Measurements from ENCODE around the gene PSMD5.

PSMD5 gene

DNA sequence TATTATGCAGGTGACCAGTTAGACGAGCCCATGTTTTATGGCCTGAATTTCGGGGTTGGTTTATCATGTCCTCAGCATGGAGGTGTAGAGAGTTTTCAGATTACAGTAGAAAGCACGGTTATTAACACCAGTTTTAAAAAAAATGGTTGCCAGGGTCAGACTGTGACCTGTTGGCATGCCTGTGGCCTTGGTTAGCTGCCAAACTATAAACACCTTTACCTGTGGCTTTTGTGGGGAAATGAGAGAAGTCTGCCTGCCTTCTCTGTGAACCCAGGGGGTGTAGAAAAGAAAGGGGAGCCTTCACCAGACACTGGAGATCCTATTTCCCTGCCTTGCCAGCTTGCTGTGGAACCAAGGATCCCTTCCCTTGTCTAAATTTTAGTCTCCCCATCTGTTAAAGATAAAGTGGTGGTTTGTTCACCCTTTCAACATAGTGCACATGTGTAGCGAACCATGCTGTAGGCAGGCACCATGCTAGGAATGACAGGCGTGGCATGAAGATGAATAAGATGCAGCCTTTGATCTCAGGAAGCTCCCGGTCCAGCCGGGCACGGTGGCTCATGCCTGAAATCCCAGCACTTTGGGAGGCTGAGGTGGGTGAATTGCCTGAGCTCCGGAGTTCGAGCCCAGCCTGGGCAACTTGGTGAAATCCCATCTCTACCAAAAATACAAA, 40.3 kb upstream of the PSMD5 start (continued):
- TF ChIP-seq, protein P1, sequence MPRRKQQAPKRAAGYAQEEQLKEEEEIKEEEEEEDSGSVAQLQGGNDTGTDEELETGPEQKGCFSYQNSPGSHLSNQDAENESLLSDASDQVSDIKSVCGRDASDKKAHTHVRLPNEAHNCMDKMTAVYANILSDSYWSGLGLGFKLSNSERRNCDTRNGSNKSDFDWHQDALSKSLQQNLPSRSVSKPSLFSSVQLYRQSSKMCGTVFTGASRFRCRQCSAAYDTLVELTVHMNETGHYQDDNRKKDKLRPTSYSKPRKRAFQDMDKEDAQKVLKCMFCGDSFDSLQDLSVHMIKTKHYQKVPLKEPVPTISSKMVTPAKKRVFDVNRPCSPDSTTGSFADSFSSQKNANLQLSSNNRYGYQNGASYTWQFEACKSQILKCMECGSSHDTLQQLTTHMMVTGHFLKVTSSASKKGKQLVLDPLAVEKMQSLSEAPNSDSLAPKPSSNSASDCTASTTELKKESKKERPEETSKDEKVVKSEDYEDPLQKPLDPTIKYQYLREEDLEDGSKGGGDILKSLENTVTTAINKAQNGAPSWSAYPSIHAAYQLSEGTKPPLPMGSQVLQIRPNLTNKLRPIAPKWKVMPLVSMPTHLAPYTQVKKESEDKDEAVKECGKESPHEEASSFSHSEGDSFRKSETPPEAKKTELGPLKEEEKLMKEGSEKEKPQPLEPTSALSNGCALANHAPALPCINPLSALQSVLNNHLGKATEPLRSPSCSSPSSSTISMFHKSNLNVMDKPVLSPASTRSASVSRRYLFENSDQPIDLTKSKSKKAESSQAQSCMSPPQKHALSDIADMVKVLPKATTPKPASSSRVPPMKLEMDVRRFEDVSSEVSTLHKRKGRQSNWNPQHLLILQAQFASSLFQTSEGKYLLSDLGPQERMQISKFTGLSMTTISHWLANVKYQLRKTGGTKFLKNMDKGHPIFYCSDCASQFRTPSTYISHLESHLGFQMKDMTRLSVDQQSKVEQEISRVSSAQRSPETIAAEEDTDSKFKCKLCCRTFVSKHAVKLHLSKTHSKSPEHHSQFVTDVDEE (CRISPR knock-in tag; IDR thresholded peaks at IDR 0.05) = no peak

DNA sequence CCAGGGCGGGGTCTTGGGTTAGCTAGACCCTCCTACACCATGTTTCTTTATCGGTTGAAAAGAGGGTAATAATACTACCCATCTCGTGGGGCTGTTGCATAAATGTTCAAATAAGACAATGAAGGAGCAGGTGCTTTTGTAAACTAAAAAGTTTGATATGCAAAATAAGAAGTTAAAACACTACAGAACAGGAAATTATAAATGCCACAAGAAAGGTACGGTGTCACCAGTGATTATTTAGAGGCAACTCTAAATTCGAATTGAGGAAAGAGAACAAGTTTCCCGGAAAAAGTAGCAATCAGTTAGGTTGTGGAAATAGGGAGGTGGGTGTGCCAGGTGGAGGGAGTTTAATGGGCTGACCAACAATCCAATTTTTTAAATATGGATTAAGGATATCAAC, 36.7 kb upstream of the PSMD5 start:
- no peak for ATAC-seq
- TF ChIP-seq, protein P2, sequence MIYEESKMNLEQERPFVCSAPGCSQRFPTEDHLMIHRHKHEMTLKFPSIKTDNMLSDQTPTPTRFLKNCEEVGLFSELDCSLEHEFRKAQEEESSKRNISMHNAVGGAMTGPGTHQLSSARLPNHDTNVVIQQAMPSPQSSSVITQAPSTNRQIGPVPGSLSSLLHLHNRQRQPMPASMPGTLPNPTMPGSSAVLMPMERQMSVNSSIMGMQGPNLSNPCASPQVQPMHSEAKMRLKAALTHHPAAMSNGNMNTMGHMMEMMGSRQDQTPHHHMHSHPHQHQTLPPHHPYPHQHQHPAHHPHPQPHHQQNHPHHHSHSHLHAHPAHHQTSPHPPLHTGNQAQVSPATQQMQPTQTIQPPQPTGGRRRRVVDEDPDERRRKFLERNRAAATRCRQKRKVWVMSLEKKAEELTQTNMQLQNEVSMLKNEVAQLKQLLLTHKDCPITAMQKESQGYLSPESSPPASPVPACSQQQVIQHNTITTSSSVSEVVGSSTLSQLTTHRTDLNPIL (CRISPR knock-in tag; IDR thresholded peaks at IDR 0.05; ENCODE audit: low read depth) = no peak
- TF ChIP-seq, protein P3, sequence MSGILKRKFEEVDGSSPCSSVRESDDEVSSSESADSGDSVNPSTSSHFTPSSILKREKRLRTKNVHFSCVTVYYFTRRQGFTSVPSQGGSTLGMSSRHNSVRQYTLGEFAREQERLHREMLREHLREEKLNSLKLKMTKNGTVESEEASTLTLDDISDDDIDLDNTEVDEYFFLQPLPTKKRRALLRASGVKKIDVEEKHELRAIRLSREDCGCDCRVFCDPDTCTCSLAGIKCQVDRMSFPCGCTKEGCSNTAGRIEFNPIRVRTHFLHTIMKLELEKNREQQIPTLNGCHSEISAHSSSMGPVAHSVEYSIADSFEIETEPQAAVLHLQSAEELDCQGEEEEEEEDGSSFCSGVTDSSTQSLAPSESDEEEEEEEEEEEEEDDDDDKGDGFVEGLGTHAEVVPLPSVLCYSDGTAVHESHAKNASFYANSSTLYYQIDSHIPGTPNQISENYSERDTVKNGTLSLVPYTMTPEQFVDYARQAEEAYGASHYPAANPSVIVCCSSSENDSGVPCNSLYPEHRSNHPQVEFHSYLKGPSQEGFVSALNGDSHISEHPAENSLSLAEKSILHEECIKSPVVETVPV (CRISPR knock-in tag; IDR thresholded peaks at IDR 0.05) = no peak
- TF ChIP-seq, protein P1 (CRISPR knock-in tag; IDR thresholded peaks at IDR 0.05) = no peak
- TF ChIP-seq, protein P4, sequence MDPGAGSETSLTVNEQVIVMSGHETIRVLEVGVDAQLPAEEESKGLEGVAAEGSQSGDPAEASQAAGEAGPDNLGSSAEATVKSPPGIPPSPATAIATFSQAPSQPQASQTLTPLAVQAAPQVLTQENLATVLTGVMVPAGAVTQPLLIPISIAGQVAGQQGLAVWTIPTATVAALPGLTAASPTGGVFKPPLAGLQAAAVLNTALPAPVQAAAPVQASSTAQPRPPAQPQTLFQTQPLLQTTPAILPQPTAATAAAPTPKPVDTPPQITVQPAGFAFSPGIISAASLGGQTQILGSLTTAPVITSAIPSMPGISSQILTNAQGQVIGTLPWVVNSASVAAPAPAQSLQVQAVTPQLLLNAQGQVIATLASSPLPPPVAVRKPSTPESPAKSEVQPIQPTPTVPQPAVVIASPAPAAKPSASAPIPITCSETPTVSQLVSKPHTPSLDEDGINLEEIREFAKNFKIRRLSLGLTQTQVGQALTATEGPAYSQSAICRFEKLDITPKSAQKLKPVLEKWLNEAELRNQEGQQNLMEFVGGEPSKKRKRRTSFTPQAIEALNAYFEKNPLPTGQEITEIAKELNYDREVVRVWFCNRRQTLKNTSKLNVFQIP (CRISPR knock-in tag; IDR thresholded peaks at IDR 0.05; ENCODE audit: borderline replicate concordance, low read depth) = no peak
- TF ChIP-seq TCF4 (CRISPR knock-in tag; IDR thresholded peaks at IDR 0.05; ENCODE audit: borderline replicate concordance) = no peak
- no peak for TF ChIP-seq ZNF565 (CRISPR knock-in tag; conservative IDR thresholded peaks at IDR 0.05; ENCODE audit: low read depth)
- no peak for TF ChIP-seq RARB (CRISPR knock-in tag; IDR thresholded peaks at IDR 0.05)
- no peak for TF ChIP-seq ZFP30 (CRISPR knock-in tag; IDR thresholded peaks at IDR 0.05)
- TF ChIP-seq CSDC2 (CRISPR knock-in tag; IDR thresholded peaks at IDR 0.05) = no peak
- TF ChIP-seq SNAI2 (CRISPR knock-in tag; IDR thresholded peaks at IDR 0.05) = no peak
- no peak for TF ChIP-seq ZNF70 (CRISPR knock-in tag; IDR thresholded peaks at IDR 0.05)
- TF ChIP-seq, protein P5, sequence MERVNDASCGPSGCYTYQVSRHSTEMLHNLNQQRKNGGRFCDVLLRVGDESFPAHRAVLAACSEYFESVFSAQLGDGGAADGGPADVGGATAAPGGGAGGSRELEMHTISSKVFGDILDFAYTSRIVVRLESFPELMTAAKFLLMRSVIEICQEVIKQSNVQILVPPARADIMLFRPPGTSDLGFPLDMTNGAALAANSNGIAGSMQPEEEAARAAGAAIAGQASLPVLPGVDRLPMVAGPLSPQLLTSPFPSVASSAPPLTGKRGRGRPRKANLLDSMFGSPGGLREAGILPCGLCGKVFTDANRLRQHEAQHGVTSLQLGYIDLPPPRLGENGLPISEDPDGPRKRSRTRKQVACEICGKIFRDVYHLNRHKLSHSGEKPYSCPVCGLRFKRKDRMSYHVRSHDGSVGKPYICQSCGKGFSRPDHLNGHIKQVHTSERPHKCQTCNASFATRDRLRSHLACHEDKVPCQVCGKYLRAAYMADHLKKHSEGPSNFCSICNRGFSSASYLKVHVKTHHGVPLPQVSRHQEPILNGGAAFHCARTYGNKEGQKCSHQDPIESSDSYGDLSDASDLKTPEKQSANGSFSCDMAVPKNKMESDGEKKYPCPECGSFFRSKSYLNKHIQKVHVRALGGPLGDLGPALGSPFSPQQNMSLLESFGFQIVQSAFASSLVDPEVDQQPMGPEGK (CRISPR knock-in tag; IDR thresholded peaks at IDR 0.05; ENCODE audit: borderline replicate concordance) = no peak
- TF ChIP-seq ARNTL (CRISPR knock-in tag; IDR thresholded peaks at IDR 0.05; ENCODE audit: borderline replicate concordance, low read depth) = no peak
- TF ChIP-seq ZFP3 (CRISPR knock-in tag; IDR thresholded peaks at IDR 0.05) = no peak
- no peak for TF ChIP-seq TOX (CRISPR knock-in tag; IDR thresholded peaks at IDR 0.05; ENCODE audit: borderline replicate concordance)
- no peak for TF ChIP-seq ZC3H10 (CRISPR knock-in tag; IDR thresholded peaks at IDR 0.05)
- no peak for TF ChIP-seq OSR1 (CRISPR knock-in tag; IDR thresholded peaks at IDR 0.05)
- TF ChIP-seq ESRRG (CRISPR knock-in tag; IDR thresholded peaks at IDR 0.05) = no peak

All from SK-N-SH treated with all-trans-retinoic acid at 6 μM for 48 hours (cell line).